Measurements from ENCODE around the gene FBLN1.
A peak's percentile ranks its signal among the peaks of the same experiment; 100 is the strongest.

The FBLN1 gene

DNA sequence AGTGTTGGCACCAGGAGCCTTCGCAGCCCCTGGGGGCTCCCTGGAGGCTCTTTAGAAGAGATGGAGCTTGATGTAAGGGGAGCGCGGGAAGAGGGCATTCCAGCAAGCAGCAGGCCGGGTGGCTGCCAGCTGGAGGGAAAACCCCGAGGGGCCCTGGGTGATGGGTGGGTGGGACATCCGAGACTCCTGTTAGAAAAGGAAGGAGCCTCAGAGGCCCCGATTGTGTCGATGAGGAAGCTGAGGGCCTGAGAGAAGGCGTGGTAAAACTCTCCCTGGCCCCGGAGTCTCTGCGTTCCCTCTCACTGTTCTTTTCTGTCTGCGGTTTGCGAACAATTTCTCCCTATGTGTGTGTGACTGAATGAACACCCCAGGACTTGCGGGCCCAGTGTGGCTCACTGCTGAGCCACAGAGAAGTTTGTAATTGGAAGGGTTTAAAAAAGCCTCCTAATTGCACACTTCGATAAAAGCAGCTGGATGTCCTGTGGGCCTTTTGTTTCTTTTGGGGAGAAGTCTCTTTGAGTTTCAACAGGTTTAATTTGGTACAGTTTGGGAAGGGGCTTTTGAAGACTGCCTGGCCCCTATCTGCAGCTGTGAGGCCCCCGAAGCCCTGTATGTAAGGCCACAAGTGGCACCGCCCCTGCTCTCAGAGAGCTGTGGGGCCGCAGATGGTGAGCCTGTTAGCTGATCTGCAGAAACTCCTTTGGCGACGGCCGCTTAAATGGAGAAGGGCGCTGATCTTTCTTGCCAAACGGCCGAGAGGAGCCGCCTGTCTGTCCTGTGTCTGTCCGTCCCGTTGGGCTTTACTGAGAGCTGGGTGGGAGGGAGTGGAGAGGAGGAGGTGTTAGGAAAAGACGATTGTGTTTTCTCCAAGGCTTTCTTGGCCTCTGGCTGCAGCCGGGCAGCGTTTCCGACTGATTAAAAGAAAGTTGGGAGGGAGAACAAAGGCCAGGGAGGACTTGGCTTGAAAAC, 2.0 kb downstream of the FBLN1 start:
- DNase-seq (ENCODE audit: low spot score) = peak; percentile 22

DNA sequence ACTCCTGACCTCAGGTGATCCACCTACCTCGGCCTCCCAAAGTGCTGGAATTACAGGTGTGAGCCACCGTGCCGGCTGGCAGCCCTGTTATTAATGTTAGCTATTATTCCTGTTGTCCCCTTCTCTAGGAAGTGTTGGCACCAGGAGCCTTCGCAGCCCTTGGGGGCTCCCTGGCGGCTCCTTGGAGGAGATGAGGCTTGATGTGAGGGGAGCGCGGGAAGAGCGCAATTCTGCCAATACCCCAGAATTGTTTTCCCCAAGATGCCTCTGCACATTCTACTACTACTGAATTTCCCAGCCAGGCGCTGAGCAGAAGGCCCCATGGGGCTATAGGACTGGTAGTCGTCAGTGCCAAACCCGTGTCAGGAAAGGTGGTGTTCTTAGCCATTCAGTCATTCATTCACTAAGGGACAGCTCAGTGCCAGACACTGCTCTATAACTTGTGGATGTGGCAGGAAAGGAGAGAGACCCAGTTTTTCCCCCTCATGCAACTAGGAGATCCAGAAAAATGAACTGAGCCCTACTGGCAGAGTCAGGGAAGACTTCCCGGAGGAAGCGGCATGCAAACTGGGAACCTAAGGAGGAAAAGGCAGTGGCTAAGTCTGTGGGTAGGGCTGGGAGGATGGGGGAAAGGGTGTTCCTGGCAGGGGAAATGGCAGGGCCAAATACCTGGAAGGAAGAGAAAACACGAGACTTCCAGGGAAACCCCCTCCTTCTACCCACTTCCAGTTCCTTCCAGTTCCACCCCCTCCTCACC, 3.5 kb downstream of the FBLN1 start:
- DNase-seq (ENCODE audit: low spot score) = no peak

DNA sequence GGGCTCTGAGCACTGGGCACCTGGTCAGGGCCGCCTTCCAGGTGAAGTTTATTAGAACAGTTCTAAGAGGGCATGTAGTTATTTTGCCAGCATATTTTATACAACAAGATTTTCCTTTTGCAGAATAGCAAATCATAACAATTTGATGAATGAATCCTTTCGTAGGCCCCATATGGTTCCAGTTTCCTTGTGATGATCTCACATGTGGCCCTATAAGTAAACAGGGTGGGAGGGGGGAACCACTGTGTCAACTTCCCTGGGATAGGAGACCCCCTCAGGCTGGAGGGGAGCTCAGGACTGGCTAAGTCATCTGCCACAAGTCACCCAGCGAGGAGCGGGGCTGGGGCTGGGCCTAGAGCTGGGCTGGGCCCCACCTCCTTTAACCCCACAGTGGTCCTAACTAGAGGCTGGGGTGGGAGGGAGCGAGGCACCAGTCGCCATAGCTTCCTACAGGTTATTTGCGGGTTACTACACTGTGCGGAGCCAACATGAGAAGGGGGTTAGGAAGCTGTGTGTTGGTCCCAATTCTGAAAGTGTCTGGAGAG, 4.2 kb downstream of the FBLN1 start:
- DNase-seq (ENCODE audit: low spot score) = no peak

DNA sequence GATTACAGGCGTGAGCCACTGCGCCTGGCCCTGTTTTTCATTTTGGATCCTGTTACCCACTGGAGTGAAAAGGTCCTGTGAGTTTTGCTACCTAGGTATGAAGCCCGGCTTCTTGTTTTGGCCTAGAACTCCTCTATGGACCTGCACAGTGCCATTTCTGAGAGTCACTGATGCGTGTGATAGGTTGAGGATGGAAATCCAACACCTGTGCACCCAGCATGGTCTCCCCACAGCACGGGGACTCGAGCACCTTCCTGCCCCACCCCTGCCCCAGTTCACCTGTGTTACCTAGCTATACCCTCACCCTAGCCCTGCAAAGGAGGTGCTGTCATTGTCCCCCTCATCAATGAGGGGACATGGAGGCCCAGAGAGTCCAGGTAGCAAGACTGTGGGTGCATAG, 5.1 kb downstream of the FBLN1 start:
- DNase-seq (ENCODE audit: low spot score) = no peak

DNA sequence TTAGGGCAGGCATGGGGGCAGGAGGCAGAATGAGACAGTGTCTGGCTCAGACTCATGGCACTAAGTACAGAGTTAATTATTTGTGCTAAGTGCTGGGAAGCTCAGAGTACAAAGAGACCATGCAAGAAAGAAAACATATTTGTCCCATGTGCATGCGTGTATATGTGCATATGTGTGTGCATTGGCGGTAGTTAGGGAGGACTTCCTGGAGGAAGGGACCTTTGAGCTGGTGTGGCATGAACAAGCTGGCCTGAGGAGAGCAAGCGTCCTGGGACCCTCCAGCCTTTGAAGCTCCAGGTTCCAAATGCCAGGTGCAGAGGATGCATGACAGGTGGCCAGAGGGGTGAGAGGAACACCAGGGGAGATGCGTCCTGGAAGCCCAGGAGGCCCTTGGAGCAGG, 6.1 kb downstream of the FBLN1 start:
- DNase-seq (ENCODE audit: low spot score) = no peak

DNA sequence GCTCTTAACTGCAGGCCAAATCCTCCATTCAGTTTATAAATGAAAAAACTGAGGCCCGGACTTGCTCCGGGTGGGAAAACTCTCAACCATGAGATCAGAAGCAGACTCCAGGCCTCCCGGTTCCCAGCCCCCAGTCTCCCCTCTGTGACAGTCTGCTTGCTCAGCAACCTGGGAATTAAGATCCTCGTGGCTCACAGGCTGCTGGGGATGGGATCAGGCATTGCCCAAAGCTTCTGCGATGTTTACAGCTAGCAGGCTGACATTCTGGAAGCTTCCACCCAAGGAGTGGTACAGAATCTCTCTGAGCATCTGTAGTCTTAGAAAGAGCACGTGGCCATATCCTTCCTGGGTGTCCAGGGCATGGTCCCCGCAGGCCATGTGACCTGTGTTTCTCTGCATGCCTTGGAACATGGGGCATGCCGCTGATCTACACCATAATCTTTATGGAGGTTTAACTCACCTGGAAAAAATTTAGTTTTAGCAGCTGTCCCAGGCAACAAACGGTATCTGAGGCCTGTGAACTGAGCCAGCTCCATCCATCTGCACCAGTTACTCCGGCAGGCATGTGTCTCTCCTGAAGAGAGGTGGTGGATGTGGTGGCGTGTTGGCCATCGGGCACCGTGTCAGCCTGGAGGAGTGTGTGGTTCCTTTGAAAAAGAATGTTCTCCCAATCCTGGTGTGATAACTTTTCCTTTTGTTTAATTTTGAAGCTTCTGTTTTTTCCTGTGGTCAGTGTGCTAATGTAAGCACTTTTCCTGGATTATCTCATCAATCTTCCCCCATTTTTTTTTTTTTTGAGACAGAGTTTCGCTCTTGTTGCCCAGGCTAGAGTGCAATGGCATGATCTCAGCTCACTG, 7.9 kb downstream of the FBLN1 start:
- no peak for DNase-seq (ENCODE audit: low spot score)

DNA sequence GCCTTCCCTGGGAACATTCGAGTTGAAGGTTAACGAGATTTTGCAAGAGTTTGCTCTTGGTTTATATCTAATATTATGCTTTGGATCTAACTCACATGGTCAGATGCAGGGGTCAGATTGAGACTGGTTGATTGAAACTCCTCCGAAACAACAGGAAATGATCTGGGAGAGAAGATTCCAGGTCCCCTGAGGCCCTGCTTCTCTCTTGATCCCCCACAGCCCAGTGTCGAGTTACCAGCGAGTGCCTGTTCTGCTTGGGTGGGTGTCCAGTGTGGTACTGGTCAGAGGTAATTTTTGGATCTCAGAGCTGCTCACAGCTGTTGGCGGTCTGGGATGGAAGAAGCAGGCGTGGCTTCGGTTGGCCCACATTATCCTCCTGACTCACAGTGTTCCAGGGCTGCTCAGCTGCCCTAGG, 9.2 kb downstream of the FBLN1 start:
- DNase-seq (ENCODE audit: low spot score) = no peak

DNA sequence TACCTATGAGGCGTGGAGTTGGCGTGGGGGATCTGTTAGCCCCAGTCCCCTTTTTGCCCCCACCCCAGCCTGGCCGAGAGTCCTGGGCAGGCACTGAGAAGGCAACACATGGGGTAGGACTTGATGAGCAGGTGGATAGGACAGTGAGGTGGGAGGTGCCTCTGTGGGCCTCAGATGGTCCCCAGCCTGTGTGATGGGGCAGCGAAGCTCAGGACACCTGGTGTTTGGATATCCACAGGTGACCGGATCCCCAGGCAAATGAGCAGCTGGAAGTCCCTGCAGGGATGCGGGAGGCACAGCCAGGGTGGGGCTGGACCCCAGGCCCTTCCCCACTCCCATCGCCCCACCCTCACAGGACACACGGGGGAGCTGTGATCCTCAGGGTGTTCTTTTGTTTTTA, 9.7 kb downstream of the FBLN1 start:
- no peak for DNase-seq (ENCODE audit: low spot score)

DNA sequence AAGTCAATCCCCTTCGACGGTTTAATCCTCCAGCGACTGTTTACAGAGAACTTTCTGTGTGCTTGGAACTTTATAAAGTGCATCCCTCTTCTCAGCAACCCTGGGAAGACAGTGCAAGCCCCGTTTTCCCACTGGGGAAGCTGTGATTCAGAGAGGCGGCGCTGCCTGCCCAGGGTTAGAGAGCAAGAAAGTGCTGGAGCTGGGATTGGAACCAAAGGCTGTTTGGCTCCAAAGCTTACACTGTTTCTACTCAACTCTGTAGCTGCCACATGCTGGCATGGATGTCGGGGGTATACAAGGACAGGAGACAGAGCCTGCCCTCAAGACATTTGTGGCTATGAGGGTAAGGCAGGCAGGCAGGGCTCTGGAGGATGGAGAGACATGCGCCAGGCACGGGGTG, 13.0 kb downstream of the FBLN1 start:
- no peak for DNase-seq (ENCODE audit: low spot score)

DNA sequence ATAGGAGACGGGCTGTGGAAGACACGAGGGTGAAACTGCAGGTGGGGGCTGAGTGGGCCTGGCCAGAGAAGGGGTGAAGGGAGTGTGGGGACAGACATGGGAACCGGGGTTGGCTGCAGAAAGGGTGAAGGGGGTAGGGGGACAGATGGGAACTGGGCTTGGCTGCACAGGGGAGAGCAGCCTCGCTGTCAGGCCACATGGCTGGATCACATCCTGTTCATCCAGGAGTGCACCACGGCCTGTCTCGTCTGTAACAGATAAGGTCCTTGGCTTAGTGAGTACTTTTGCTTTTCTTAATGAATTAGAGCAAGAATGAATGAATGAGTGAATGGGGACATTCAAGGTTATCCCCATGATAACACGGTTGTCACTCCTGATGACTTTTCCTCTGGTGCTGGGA, 13.5 kb downstream of the FBLN1 start:
- no peak for DNase-seq (ENCODE audit: low spot score)

DNA sequence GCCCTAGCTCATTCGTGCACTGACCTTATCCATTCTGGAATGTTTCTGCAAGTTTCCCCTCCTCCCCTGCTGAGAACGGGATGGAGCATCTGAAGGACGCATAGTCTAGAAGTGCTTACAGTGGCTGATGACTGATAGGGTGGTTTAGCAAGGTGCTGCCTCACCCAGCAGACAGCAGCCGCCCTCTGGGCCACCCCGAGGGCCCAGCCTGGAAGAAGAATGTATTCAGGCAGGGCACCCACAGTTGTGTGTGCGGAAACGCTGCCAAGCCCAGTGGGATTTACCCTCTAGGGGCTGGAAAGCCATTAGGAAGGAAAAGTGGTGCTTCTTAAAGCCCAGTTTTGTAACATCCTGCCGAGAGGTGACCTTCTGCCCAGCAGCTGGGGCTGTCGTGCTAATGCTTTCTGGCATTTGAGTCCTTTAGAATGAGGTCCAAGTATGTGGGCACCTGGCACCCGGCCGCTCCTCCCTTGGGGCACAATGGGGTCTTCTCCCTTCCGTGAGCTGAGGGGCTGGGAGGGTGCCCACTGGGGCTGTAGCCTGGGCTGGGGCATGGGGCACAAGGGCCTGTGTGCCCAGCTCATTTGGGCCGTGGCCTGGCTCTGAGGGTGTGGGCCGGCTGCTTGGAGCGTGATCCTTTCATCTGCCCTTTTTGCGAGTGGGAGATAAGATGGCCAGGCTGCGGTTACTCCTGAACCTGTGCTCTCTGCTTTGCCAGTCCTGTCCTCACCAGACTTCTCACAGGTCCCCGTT, 14.4 kb downstream of the FBLN1 start:
- DNase-seq (ENCODE audit: low spot score) = no peak

DNA sequence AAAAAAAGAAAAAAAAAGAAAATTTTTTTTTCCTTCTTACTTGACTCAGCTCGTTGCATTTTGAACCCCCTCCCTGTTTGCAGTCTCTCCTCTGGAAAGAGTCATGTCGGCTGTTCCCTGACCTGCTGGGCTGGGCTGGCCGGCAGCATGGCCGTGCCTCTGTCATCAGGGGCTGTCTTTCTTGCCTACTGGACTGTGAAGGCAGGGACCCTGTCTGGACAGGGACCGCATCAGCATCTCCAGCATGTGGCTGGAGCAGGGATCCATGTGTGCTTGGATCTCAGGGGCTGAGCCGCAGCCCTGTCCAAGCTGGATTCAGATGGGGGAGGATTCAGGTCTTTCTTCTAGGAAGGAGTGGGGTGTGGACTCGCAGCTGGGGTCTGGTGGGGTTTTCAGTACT, 15.5 kb downstream of the FBLN1 start:
- no peak for DNase-seq (ENCODE audit: low spot score)

DNA sequence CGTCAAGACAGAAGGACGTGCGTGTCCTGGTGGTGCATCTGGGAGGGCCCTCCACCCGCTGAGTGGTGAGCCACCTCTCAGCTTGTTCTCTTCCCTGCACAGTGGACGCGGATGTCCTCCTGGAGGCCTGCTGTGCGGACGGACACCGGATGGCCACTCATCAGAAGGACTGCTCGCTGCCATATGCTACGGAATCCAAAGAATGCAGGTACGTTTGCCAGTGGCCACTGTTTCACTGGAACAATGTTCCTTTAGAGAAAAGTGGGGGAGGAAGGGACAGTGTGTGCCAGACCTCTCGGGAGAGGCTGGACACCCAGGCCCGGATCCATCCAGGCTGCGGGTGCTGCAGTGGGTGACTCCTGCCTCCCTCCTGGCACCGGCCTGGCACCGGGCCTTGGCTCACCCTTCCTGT, 15.9 kb downstream of the FBLN1 start:
- no peak for DNase-seq (ENCODE audit: low spot score)

DNA sequence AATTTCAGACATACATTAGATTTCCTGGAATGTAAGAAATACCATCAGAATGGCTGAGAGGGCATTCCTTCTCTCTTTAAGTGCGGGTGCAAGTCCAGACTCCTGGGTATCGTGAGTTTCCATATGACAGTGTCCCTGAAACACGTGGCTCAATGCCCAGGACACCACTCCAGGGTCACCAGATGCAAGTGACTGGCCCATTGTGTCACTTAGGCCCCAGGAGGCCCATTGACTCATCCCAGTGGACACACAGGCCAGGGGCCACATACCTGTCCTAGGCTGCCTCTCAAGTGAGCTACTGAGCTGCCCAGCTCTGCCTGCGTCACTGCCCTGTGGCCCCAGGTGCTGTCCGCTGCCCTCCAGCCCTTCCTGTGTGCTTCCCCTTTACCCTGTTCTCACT, 18.5 kb downstream of the FBLN1 start:
- no peak for DNase-seq (ENCODE audit: low spot score)

DNA sequence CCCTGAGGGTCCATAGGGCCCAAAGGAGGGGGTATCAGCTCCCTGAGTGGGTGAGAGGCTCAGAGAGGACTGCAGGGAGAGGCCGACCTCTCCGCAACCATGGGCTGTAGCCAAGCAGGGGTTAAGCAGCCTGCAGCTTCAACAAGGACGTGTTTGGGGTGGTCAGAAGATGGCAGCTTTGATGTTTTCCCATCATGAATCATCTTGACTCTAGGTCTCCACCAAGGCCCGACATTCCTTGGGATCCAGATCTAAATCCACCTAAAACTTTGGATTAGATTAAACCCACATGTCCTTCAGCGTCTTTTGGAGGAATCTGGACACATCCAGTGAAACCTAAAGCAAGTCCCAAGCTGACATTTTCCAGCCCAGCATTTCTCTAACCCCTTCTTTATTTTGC, 19.8 kb downstream of the FBLN1 start:
- no peak for DNase-seq (ENCODE audit: low spot score)

DNA sequence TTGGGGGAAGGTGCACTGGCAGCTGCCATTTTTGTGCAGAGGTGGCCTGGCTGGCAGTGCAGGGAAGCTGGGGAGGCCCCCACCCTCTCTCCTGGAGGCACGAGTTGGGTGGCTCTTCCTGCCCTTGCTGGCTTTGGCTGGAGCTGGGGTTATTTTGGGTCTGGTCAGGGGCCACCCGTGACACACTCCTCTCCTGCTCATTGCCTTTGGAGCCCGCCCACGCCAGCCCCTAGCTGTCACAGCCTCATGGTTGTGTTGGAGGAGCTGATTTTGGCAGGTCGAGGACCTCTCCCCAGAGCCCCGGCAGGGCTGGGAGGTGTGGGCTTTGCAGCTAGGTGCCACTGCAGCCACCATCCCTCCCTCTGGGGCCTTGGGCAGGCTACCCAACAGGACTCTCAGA, 21.5 kb downstream of the FBLN1 start:
- DNase-seq (ENCODE audit: low spot score) = no peak

DNA sequence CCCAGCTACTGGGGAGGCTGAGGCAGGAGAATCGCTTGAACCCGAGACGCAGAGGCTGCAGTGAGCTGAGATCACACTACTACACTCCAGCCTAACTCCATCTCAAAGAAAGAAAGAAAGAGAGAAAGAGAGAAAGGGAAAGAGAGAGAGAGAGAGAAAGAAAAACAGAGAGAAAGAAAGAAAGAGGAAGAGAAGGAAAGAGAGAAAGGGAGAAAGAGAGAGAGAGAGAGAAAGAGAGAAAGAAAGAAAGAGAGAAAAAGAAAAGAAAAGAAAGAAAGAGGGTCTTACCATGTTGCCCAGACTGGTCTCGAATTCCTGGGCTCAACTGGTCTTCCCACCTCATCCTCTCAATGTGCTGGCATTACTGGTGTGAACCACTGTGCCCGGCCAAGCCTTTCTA, 22.3 kb downstream of the FBLN1 start:
- no peak for DNase-seq (ENCODE audit: low spot score)

DNA sequence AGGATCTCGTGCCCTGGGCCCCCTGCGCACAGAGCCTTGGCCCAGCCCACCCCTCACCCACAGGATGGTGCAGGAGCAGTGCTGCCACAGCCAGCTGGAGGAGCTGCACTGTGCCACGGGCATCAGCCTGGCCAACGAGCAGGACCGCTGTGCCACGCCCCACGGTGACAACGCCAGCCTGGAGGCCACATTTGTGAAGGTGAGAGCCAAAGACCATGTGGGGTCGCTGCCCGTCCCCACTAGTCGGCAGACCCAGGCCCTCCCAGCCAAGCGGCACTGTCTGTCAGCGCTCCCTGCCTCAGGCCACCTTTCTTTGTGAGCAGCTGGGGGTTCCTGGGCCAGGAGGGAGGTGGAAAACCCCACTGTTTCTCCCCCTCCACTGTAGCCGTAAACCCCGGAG, 22.8 kb downstream of the FBLN1 start:
- DNase-seq (ENCODE audit: low spot score) = no peak

DNA sequence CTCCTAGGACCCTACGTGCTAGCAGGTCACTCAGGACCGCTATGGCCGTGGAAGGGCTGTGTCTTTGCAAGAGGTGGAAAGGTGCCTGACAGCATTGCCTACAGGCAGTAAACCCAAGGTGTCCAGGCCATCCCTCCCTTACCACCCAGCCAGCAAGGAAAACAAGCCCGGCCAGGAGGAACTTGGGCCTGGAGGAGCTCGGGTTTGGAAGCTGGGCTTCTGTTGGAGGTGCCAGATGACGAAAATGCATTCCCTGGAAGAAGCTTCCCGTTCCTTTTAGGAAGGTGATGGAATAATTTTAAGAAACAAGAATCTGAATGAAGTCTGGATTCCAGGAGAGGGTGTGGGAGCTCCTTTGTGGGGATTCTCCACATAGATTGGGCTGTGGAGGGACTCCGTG, 23.6 kb downstream of the FBLN1 start:
- DNase-seq (ENCODE audit: low spot score) = no peak

DNA sequence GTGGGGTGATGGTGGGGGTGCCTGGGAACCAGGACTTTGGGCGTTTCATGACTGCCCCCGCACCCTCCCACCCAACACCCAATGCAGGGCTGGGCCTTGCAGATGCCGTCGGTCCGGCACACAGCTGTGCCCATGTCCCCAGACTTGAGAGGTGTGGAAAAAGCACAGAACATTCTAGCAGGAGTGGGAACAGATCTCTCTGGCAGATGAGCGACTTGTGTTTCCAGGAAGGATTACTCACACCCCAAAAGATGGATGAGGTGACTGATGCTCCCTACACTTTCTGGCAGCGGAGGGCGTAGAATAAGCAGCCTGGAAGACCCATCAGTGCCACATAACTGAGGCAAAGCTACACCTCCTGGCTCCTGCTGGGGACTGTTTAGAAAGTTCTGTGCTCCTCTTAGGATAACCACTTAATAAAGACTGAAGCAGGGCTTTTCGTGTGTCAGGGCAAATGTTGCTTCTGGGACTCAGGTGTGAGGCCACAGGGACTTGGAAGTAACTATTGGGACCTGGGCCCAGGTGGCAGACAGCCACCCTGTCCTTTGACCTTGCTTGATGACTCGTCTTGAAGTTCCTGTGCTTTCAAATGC, 24.2 kb downstream of the FBLN1 start:
- DNase-seq (ENCODE audit: low spot score) = no peak

DNA sequence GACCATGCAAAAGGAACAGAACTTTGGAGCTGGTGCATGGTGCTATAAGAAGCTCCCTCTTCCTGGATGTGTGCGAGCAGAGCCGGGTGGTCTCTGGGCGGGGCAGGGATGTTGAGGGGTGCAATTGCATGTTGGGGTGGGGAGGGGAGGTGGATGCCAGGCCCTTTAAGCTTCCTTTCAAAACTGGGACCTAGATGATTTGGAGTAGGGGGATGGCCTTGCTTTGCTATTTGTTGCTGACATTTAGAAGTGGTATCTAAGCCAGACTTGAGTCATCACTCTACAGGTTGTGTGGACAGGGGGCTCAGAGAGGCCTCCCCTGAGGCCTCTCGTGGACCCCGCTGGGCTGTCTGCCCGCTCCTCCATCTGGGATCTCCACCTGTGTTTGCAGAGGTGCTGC, 24.8 kb downstream of the FBLN1 start:
- DNase-seq (ENCODE audit: low spot score) = no peak

Data from pons (tissue), 1 donor.